ENCODE measurements around the gene HDAC4.

DNA sequence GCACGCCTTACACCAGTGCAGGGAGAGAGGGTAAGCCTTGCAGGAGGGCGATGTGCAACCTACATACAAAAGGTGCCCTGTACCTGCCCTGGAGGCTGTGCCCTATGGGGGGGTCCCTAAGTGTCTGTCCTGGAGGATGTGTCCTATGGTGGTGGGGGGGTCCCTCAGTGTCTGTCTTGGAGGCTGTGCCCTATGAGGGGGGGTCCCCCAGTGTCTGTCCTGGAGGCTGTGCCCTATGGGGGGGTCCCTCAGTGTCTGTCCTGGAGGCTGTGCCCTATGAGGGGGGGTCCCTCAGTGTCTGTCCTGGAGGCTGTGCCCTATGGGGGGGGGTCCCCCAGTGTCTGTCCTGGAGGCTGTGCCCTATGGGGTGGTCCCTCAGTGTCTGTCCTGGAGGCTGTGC is 216.6 kb downstream of the HDAC4 start:
- TF ChIP-seq GATA3 (IDR thresholded peaks at IDR 0.05; ENCODE audit: borderline replicate concordance) (no peak), RCOR1 (IDR thresholded peaks at IDR 0.05; ENCODE audit: low read depth, low read length) (no peak), MYC (IDR thresholded peaks at IDR 0.05; ENCODE audit: borderline replicate concordance, low read length) (no peak), POLR2A (IDR thresholded peaks at IDR 0.05; ENCODE audit: low read length) (no peak), MAX (IDR thresholded peaks at IDR 0.05) (no peak), ESRRA (IDR thresholded peaks at IDR 0.05; ENCODE audit: borderline replicate concordance, low read length) (no peak), EP300 (IDR thresholded peaks at IDR 0.05) (no peak), RFX5 (IDR thresholded peaks at IDR 0.05) (no peak), HOXA7 (CRISPR knock-in tag; IDR thresholded peaks at IDR 0.05) (no peak), SREBF2 (IDR thresholded peaks at IDR 0.05) (no peak), JUNB (IDR thresholded peaks at IDR 0.05) (no peak), EHF (CRISPR knock-in tag; IDR thresholded peaks at IDR 0.05) (no peak)
- TF ChIP-seq, protein P1, sequence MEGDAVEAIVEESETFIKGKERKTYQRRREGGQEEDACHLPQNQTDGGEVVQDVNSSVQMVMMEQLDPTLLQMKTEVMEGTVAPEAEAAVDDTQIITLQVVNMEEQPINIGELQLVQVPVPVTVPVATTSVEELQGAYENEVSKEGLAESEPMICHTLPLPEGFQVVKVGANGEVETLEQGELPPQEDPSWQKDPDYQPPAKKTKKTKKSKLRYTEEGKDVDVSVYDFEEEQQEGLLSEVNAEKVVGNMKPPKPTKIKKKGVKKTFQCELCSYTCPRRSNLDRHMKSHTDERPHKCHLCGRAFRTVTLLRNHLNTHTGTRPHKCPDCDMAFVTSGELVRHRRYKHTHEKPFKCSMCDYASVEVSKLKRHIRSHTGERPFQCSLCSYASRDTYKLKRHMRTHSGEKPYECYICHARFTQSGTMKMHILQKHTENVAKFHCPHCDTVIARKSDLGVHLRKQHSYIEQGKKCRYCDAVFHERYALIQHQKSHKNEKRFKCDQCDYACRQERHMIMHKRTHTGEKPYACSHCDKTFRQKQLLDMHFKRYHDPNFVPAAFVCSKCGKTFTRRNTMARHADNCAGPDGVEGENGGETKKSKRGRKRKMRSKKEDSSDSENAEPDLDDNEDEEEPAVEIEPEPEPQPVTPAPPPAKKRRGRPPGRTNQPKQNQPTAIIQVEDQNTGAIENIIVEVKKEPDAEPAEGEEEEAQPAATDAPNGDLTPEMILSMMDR (IDR thresholded peaks at IDR 0.05), result no peak
- TF ChIP-seq, protein P2, sequence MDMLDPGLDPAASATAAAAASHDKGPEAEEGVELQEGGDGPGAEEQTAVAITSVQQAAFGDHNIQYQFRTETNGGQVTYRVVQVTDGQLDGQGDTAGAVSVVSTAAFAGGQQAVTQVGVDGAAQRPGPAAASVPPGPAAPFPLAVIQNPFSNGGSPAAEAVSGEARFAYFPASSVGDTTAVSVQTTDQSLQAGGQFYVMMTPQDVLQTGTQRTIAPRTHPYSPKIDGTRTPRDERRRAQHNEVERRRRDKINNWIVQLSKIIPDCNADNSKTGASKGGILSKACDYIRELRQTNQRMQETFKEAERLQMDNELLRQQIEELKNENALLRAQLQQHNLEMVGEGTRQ (IDR thresholded peaks at IDR 0.05), result no peak

All from A549 (cell line).